ENCODE measurements around the gene SDS. TPM values are rescaled to one million over a fixed set of nuclear protein-coding genes. Genes with fewer than 3 reads are reported as not detected.

SDS gene
- total RNA-seq, 1 donor from 2014 or later: not detected

GRCh38 chr12:113347107-113347506, 56.6 kb downstream of the SDS start:
- no peak overlapping the region for H3K27ac ChIP-seq (ENCODE audit: low read depth, low read length)
- TF ChIP-seq EZH2 (IDR thresholded peaks at IDR 0.05; ENCODE audit: insufficient read depth, low read length) (no peak), CTCF (IDR thresholded peaks at IDR 0.05; ENCODE audit: insufficient read depth, low read depth, low read length) (no peak)
- H4K20me1 ChIP-seq (ENCODE audit: insufficient read depth, low read length): no peaks in the 10 kb centered on the region
- no peak overlapping the region for H3K4me2 ChIP-seq (ENCODE audit: low read length)
- Mint-ChIP-seq H3K27ac (ENCODE audit: unreplicated experiment) (no peak overlapping the region), H3K27me3 (ENCODE audit: low read depth, unreplicated experiment) (peaks cover 5% of the 10 kb centered on the region), H3K4me1 (ENCODE audit: low read depth, unreplicated experiment) (no peaks in the 10 kb centered on the region), H3K36me3 (ENCODE audit: low read depth, unreplicated experiment) (peaks cover 2% of the 10 kb centered on the region), H3K4me3 (ENCODE audit: unreplicated experiment) (no peak overlapping the region), H3K9me3 (ENCODE audit: unreplicated experiment) (no peaks in the 10 kb centered on the region)
- H3K27me3 ChIP-seq (ENCODE audit: insufficient read depth, low read length): peaks cover 4% of the 10 kb centered on the region
- H3K36me3 ChIP-seq (ENCODE audit: insufficient read depth, low read length): no peaks in the 10 kb centered on the region
- no peak overlapping the region for H3K9ac ChIP-seq (ENCODE audit: low read length)
- no peak overlapping the region for H2AFZ ChIP-seq (ENCODE audit: low read depth, low read length)
- H3K4me1 ChIP-seq (ENCODE audit: insufficient read depth, low read length): no peaks in the 10 kb centered on the region
- no peak overlapping the region for H3K4me3 ChIP-seq (ENCODE audit: insufficient read depth, low read depth, low read length)
- FAIRE-seq (no peak), DNase-seq (ENCODE audit: low read depth) (no peak)
- no peaks in the 10 kb centered on the region for H3K9me3 ChIP-seq (ENCODE audit: insufficient read depth, low read depth, low read length)
- H3K79me2 ChIP-seq (ENCODE audit: insufficient read depth, low read length): no peaks in the 10 kb centered on the region

GRCh38 chr12:113346353-113346752, 57.3 kb downstream of the SDS start:
- no peaks in the 10 kb centered on the region for H3K36me3 ChIP-seq (ENCODE audit: insufficient read depth, low read length)
- no peak overlapping the region for H3K27ac ChIP-seq (ENCODE audit: low read depth, low read length)
- TF ChIP-seq CTCF (IDR thresholded peaks at IDR 0.05; ENCODE audit: insufficient read depth, low read depth, low read length) (no peak), EZH2 (IDR thresholded peaks at IDR 0.05; ENCODE audit: insufficient read depth, low read length) (no peak)
- peaks cover 4% of the 10 kb centered on the region for H3K27me3 ChIP-seq (ENCODE audit: insufficient read depth, low read length)
- Mint-ChIP-seq H3K4me1 (ENCODE audit: low read depth, unreplicated experiment) (no peaks in the 10 kb centered on the region), H3K9me3 (ENCODE audit: unreplicated experiment) (no peaks in the 10 kb centered on the region), H3K27ac (ENCODE audit: unreplicated experiment) (no peak overlapping the region), H3K4me3 (ENCODE audit: unreplicated experiment) (no peak overlapping the region), H3K36me3 (ENCODE audit: low read depth, unreplicated experiment) (peaks cover 2% of the 10 kb centered on the region), H3K27me3 (ENCODE audit: low read depth, unreplicated experiment) (peaks cover 8% of the 10 kb centered on the region)
- no peaks in the 10 kb centered on the region for H3K9me3 ChIP-seq (ENCODE audit: insufficient read depth, low read depth, low read length)
- H2AFZ ChIP-seq (ENCODE audit: low read depth, low read length): no peak overlapping the region
- no peaks in the 10 kb centered on the region for H3K79me2 ChIP-seq (ENCODE audit: insufficient read depth, low read length)
- FAIRE-seq (no peak), DNase-seq (ENCODE audit: low read depth) (no peak)
- H3K9ac ChIP-seq (ENCODE audit: low read length): no peak overlapping the region
- H3K4me2 ChIP-seq (ENCODE audit: low read length): no peak overlapping the region
- H4K20me1 ChIP-seq (ENCODE audit: insufficient read depth, low read length): no peaks in the 10 kb centered on the region
- H3K4me3 ChIP-seq (ENCODE audit: insufficient read depth, low read depth, low read length): no peak overlapping the region
- H3K4me1 ChIP-seq (ENCODE audit: insufficient read depth, low read length): no peaks in the 10 kb centered on the region

- H3K36me3 ChIP-seq (ENCODE audit: insufficient read depth, low read length): no peaks in the 10 kb centered on the region
- TF ChIP-seq CTCF (IDR thresholded peaks at IDR 0.05; ENCODE audit: insufficient read depth, low read depth, low read length) (no peak), EZH2 (IDR thresholded peaks at IDR 0.05; ENCODE audit: insufficient read depth, low read length) (no peak)
- H3K27ac ChIP-seq (ENCODE audit: low read depth, low read length): no peak overlapping the region
- no peak overlapping the region for H3K9ac ChIP-seq (ENCODE audit: low read length)
- H2AFZ ChIP-seq (ENCODE audit: low read depth, low read length): no peak overlapping the region
- H3K36me3 Mint-ChIP-seq (ENCODE audit: low read depth, unreplicated experiment): peaks cover 2% of the 10 kb centered on the region
- no peak overlapping the region for H3K4me3 ChIP-seq (ENCODE audit: insufficient read depth, low read depth, low read length)
- peaks cover 4% of the 10 kb centered on the region for H3K27me3 ChIP-seq (ENCODE audit: insufficient read depth, low read length)
- no peaks in the 10 kb centered on the region for H3K4me1 ChIP-seq (ENCODE audit: insufficient read depth, low read length)
- H3K79me2 ChIP-seq (ENCODE audit: insufficient read depth, low read length): no peaks in the 10 kb centered on the region
- no peaks in the 10 kb centered on the region for H3K9me3 ChIP-seq (ENCODE audit: insufficient read depth, low read depth, low read length)
- H3K4me3 Mint-ChIP-seq (ENCODE audit: unreplicated experiment): no peak overlapping the region
- no peak overlapping the region for H3K27ac Mint-ChIP-seq (ENCODE audit: unreplicated experiment)
- H3K27me3 Mint-ChIP-seq (ENCODE audit: low read depth, unreplicated experiment): peaks cover 12% of the 10 kb centered on the region
- no peaks in the 10 kb centered on the region for H3K4me1 Mint-ChIP-seq (ENCODE audit: low read depth, unreplicated experiment)
- no peaks in the 10 kb centered on the region for H4K20me1 ChIP-seq (ENCODE audit: insufficient read depth, low read length)
- DNase-seq (ENCODE audit: low read depth) (no peak), FAIRE-seq (no peak)
- H3K4me2 ChIP-seq (ENCODE audit: low read length): no peak overlapping the region
- H3K9me3 Mint-ChIP-seq (ENCODE audit: unreplicated experiment): no peaks in the 10 kb centered on the region
Measured at GRCh38 chr12:113345318-113345717, 58.4 kb downstream of the SDS start.

Other genes starting within 250 kb of the SDS start
- 52.8 and 53.5 TPM in 2 replicates for gene DDX54, start 218.4 kb downstream of the SDS start, total RNA-seq
- gene RITA1, start 218.2 kb downstream of the SDS start, total RNA-seq: 20.9 and 23.5 TPM in 2 replicates
- 27.9 and 33.7 TPM in 2 replicates for gene TPCN1, start 182.4 kb downstream of the SDS start, total RNA-seq
- 8.6 and 8.7 TPM in 2 replicates for gene SLC8B1, start 68.8 kb downstream of the SDS start, total RNA-seq
- 52.2 and 59.0 TPM in 2 replicates for gene PLBD2, start 45.3 kb downstream of the SDS start, total RNA-seq
- 9.5 and 10.5 TPM in 2 replicates for gene SDSL, start 18.5 kb upstream of the SDS start, total RNA-seq
- 0.25 TPM in 1 of 2 replicates, not detected in the other for gene LHX5, start 68.0 kb upstream of the SDS start, total RNA-seq